ENCODE results near the gene TBX3.

TBX3 gene

DNA sequence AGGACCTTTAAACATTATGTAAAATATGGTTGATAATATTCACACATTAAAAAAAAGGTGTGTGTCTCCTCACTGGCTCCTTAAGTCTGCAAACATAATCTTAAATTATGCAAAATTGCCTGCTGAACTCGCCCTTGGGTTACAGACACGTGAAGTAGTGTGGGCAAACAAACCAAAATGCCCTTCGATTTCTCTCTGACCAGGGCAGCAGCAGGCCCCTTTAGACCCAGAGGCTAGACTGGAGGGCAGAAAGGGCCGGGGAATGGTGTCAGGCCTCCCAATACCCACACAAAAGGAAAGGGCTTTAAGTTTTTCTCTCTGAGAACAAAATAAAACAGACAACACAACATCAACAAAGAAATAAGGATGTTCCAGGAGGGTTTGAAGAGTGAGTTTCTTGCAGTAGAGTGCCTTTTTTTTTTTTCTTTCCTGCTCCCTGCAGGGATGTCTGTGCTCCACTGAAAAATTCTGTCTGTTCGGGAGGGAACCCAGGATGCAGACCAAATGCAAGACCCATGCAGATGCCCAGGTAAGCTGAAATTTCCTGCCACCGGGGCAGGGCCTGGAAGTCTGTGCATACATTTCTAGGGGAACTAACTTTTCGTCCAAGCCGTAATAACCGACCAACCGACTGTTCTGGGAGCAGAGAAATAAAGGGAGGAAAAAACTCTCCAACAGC is 1.7 kb downstream of the TBX3 start:
- DNase-seq, result no peak

DNA sequence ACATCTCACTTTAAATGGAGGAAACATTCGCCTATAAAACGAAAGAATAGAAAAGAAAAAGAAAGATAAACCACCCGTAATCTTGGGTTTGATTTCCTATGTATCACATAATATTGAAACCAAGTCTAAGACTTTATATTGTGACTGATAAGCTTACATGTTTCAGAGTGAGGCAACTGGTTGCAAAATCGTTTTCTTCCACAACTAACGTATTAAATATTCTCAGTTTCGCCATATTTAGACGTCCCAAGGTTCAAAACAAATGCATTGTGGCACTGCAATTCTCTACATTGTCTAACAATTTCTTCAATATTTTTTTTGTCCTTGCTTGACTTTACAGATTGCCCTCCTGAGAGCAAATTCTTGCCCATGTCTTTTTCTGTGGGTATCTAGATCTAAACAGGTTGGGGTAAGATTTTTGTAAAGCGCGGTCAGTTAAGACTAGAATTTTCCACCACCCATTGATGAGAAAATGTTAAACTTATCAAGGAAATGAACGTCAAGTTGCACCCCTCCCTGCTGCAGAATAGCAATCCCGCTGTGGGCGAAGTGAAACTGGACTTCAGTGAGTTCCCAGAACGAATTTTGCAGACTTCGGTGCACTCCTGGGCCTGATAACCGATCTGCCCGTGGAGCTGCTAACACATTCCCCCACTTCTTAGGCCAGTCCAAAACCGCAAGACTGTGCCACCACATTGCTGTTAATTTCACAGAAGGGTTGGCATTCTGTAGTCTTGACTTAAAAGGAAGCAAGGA is 2.7 kb downstream of the TBX3 start:
- no peak for DNase-seq

DNA sequence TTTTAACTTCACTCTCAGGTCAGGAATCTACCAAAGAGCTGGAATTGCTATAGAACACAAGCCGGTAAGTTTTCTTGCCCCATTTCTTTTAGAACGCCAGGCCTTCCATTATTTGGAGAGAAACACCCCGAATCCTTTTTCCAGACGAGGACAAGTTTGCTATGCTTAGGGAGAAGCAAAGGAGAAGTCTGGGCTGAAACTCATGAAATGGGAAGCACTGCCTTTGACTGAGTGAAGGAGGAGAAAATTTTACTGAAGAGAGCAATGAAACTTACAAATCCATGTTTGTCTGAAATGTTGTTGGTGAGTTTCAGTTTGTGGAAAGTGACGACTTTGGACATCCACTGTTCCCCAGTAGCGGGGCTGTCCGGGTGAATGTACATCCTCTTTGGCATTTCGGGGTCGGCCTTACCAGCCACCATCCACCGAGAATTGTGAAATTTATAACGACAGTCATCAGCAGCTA is 3.3 kb downstream of the TBX3 start:
- no peak for DNase-seq

DNA sequence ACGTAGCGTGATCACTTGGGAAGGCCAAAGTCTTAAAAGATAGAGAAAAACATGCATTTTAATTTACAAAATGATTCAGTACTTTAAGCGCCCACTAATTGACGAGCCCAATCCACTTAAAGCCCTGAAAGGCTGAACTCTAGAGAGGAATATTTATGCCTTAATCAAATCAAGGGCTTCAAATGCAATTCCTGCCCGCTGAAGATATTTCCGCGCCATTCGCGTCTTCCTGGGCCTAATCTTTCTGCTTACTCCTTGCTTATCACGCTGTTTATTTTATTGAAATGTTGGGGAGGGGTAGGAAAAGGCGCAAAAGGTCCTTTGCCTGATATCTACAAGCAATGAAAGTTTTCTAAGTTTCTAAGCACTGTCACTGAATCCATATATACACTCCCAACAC is 4.0 kb downstream of the TBX3 start:
- no peak for DNase-seq

DNA sequence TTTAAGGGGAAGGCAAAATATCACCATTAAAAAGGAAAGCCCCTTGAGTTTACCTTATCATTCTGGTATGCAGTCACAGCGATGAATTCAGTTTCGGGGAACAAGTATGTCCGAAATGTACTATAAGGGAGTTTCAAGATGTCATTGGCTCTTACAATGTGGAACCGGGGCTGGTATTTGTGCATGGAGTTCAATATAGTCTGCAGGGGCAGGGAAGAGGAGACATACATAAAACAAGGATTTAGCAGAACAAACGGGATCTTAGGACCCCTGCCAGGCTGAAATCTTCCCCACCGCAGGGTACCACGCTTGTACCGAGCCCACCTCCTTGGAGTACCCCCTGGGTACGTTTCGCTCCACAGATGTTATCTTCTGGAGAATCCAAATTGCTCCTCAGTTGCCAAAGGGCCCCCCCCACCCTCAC is 4.5 kb downstream of the TBX3 start:
- no peak for DNase-seq

DNA sequence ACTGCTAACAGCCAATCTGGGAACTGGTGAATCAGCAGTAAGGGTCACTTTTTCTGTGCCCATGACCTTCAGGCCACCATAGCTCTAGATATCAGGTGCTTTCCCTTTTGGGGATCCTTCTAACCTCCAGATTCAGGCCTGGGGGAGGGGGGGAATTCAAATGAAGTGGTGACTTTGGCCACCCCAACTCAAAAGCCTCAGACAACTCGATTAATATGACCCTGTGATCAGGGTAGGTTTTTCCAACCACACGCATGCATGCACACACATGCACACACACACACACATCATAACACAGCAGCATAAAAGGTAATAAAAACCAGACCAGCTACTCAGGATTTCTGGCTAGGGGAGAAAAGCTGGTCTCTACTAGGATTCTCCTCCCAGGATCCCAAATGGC is 5.3 kb downstream of the TBX3 start:
- no peak for DNase-seq

DNA sequence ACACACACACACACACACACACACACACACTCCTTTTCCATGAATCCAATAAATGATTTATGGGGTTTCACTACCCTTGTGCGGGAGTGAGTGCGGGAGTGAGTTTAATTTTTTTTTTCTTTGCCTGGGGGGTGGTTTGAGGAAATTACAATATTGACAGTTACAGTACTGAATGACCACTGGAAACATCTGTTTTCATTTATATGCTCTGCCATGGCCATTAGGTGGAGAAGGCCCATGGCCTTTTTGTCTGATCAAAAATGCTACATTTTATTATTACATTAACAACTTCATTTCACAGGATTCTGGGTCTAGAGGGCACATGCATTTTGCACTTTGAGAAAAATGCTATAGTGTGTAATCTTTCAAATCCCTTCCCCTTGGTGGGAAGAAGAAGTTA is 5.9 kb downstream of the TBX3 start:
- no peak for DNase-seq

DNA sequence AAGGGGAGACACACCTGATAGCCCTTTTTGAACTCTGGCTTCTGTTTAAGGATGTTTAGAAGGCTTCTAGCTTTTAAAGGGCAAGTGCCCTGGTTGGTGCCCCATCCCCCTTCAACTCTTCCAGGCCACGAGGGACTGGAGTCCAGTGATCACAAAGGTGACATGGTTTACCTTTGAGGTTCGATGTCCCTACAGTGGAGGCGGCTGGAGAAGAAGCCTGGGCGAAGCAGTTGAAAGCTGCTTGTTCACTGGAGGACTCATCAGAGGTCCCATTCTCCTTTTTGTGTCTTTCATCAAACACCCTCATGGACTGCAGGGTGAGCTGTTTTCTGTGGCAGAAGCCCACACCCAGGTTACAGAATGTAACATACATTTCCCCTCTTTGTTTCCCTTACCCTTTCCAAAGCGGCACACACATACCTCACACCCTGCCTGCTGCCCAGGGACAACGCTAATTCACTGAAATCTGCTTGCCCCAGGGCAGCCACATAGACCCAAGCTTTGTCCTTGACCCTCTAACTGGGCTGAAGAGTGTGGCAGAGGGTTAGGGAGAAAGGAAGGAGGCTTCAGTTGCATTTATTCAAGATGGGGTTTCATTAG is 7.7 kb downstream of the TBX3 start:
- DNase-seq, result no peak

DNA sequence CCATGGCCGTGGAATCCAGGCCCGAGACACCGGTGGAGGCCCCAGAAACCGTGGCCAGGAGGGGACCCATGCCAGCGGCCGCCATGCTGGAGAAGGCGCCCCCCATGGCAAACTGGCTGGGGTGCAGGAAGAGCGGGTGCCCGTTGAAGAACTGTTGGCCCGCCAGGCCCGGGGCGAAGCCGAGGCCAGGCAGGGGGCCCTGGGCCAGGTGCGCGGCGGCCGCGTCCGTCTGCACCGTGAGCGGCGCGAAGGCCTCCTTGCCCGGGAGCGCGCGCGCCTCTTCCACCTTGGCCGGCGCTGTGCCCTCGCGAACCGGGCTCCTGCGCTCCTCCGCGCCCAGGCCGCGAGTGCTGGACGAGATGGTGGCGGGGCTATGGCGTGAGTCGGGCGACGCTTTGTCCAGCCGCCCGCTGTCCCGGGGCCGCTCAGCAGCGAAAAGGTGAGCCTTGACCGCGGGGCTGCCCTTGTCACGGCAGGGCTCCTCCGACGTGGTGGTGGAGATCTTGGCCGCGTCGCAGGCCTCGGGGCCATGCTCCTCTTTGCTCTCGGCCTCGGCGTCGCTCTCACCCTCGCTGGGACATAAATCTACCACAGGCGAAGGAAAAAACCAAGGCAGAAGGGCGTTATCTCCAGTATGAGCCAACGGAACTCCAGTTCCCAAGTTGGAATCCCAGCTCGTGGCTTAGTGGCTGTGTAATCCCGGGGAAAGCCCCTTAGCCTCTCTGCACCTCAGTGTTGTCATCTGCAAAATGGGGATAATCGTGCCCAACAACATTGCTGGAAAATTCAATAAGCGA is 9.5 kb downstream of the TBX3 start:
- no peak for DNase-seq

DNA sequence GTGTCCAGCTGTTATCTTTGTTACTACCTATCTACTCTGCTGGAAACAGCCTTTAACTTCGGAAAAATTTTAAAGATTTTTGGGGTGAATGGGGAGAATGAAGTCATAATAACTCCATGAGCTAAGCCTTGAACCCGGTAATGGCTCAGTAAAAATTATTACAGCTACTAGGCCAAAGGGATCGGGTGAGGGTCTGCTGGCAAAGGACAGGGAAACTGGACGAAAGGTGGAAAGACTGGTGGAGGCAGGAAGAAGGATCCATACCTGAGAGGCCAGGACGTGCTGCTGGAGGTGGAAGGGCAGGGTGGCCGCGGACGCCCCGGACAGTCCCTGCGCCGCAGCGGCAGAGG is 10.1 kb downstream of the TBX3 start:
- no peak for DNase-seq

DNA sequence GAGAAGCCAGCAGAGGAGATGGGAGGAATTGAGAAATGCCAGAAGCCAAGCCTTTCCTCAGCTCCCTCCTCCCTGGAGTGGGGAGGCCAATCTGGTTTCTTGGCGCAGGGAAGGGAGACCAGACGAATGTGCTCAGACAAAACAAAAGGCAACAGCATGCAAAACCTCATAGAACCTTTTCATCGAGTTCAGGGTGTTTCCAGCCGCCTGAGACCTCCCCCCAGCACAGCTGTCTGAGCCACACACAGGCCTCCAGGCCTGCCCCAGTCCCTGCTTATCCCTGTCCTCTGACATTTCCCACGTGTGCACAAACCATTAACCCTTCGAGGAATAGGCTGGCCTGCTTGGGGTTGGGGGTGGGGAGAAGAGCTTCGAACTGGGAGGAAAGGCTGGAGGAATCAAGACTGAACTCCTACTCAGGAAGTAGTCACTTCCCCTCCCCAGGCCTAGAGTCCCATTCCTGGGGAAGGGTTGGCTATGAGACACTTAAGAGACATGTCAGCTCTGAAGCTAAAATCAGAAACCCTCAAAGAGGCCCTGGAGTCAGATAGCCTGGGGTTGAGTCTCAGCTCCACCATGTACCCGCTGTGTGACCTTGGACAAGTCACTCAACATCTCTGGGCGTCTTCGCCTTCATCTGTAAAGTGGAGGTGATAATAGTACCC is 10.7 kb downstream of the TBX3 start:
- DNase-seq, result no peak

DNA sequence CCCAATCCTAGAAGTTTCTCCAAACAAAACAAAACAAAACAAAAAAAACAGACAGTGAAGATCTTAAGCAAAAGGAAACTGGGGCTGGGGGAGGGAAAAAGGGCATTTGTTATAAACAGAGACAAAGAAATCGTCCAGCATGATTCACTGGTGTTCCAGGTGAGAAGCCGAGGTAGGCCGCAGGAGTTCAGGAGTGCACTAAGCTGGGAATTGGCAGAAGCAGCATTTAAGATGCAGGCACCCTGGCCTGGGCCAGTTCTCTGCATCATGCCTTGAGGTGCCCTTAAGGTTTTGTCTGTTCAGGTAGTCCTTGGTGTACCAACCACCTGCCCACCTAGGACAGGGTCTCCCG is 11.2 kb downstream of the TBX3 start:
- no peak for DNase-seq

DNA sequence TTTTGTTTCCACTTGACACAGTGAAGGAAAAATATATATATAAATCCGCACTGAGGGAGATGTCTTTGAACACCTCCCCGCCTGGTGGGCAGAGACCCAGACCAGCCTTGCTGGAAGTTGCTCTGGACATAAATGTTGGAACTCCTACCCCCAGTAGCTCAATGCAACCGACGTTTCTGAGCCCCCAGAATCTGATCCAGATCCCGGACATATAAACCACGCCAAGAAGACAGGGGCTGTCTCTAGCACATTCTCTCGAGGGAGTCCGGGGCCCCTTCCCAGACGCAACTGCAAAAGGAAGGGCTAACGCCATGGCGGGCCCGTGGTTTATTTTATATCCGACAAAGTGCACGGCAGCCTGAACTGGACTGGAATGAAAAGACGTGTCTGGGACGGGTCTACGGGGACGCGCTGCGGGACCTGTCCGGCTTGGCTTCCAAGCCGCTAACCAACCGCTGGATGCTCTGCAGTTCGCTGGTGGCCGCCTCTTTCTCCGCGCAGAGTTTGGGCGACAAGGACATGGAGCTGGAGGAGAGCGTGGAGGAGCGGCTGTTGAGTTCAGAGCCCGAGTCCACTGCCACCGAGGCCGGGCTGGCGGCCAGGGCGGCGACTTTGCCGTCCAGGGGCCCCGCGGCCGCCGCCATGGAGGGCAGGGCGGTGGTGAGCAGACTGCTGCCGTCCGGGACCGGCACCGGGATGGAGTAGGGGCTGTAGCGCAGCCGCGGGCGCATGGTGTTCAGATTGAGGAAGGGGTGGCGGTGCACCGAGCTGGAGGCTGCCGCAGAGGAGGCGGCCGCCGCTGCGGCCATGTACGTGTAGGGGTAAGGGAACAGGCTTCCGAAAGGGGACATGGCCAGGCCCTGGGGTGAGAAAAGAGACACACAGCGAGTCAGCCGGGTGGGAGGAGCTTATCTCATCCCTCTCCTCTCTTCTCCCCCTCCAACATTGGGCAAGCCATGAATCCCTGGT is 12.2 kb downstream of the TBX3 start:
- no peak for DNase-seq

DNA sequence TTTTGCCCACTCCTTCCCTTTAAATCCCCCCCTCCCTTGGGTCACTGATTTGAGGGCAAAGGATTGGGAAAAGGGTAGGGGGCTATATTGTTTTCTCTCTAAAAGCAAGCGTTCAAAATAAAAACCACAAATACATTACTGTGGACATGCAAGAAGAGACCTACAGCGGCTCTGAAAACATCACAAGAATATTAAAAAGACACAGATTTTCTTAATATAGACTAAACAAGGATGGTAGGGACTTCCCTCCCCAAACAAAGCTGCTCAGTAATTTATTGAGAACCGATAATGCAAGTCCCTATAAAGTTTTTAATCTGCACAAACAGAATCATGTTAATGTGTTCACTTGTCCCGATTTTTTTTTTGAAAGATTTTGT is 12.9 kb downstream of the TBX3 start:
- no peak for DNase-seq

DNA sequence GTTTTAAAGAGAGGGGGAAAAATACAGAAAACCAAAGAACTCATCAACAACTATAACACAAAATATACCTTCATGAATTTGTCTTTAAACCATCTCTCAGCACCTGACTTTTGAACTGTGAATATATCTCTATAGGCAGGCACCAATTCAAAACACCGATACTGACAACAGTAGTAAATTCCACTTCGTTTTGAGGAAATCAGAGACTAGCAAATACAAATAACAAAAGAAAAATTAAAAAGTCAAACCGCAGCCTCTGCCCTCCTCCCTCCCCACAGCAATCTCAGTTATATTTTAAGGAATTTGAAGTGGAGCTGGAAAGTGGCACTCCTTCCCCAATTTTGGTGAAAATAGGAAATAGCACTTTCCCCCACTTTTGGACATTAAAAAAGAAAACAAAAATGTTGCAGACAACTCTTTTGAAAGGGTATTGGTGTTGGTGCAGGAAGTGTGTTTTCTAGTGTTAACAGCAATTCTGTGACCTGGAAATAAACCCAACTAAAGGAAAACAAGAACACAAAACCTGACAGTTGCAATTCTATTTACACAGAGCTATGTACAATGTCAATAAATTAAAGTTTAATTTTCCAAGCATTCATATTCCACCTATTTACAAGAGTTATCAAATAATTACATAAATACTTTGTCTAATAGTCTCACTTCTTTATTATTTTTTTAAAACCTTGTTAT is 13.5 kb downstream of the TBX3 start:
- DNase-seq, result no peak

DNA sequence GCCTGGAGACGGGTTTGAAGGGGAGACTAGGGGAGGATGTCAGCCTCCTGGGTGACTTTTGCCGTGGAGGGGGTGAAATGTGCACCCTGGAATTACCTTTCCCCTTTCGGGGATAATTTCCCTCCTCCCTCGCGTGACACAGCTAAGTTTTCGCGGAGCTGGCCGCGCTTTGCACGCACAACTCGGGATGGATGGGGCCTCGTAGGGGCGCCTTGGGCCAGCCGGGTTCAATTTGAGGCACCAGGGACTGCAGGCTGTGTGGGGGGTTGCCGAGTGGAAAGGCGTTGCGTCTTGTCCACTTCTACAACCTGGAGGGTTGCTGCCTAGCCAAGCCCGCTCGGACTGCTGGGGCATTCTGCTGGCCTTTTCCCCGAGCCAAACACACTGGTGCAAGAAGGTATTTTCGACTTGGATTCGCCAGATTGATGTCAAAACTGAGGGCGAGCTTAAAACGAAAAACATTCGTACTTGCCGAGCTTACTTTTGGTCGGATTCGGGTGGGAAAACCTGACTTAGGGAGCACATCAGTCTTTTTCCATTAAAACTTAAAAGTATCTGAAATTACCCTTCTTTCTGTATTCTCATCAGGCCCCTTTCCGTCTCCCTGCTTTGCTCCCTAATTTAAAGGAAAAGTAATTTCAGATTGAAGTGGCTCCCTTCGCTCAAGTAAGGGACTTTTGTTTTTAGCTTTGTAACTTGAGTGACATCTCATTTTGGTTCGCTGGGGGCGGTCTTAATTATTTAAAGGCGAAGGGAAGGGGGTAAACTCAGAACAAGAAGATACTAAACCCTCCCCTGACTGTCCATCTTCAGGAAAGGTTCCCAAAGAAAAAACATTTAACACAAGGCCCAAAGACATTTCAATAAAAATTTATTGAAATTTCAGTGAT is 14.3 kb downstream of the TBX3 start:
- no peak for DNase-seq

DNA sequence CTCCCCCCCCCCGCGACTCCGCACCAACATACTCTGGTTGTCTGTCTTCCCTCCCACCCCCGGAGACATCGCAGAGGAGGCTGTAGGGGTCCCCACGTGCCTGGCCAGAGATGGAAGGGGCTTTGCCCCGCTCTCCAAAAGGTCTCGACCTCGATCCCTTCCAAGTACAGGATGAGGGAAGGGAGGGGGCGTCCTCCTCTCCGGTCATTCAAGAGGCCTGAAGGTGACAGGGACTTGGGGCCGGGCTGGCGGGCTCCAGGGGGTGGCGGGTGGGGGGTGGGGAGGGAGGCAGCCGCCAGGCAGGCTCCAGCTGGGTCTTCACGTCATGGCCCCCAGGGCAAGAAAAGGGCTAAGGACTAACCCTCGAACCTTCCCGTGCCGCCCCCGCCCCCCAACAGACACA is 15.1 kb downstream of the TBX3 start:
- no peak for DNase-seq

DNA sequence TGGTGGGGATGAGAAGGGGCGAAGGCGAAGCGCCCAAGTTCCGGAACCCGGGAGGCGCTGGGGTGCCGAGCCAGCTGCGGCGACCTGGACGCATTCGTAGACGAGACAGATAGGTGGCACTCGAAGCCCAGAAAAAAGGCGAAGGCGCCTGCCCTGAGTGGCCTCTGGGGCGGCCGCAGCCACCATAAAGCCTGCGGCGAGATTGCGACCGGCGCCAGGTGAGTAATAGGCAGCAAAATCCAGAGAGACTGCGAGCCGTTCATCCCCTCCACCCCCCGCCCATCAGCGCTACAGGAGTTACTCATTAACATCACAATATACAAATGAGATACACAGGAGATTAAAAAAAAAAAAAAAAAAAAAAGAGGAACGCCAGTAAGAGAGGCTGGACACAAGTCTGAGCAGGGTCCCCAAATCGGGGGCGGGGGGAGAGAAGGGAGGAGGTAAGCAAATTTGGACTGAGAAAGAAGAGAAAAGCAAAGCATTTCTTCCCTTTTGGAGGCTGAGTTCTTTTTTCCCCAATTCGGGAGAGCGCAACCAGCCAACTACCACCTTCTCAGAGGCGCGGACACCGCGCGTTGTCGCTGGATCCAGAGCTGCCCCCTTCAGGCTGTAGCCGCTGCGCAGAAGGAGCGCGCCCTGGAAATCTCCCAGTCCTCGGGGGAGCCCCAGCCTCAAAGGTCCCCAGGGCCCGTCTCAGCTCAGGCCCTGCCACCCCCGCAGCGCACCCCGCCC is 15.7 kb downstream of the TBX3 start:
- DNase-seq, result no peak

DNA sequence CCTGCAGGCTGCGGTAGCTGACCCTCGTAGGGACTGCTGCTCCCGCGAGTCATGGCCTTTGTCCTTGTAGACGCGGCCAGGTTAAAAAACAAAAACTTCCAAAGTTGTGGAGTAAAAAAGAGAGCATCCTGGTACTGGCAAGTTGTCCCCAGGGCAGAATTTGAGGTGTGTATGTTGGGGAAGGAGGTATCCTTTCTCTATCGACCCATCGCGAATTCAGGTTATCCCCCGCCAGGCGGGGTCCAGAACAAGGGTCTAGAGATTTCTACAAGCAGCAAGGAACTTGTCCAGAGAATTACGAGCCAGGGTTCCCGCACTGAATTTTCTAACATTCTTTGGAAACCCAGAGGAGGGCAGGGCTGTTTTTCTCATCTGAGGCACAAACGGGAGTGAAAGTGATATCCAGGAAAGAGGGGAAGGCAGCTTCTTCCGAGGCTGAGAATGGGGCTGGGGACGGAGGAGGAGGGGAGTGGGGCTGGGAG is 16.3 kb downstream of the TBX3 start:
- DNase-seq, result no peak

All from activated naive CD4-positive, alpha-beta T cell treated with Interleukin-2 at 50 U/mL for 16 hours (primary cell).